PFSK-1 (cell line): ENCODE results near the gene PTGR3.

Experiments
- FOXP2 ChIP-seq: optimal IDR thresholded peaks from 2 replicates; pipeline ENCODE3; 2011; ENCODE audit warnings: borderline replicate concordance, control low read depth, inconsistent platforms; ENCODE audit not compliant: insufficient read depth; ENCODE audit errors: extremely low read length, extremely low read depth
- POLR2AphosphoS5 ChIP-seq: IDR thresholded peaks from 2 replicates; pipeline ENCODE4 v1.6.1; 2012; ENCODE audit warnings: low read depth, mild to moderate bottlenecking, control low read depth, low read length, moderate library complexity
- REST ChIP-seq, 2 experiments: IDR thresholded peaks; 2 replicates each; pipeline versions ENCODE4 v1.6.1 to v1.8.0; 2011 to 2012; ENCODE audit warnings: low read depth in 2 of 2, low read length in 2 of 2, control low read depth in 1 of 2, inconsistent platforms in 1 of 2, mild to moderate bottlenecking in 1 of 2, moderate library complexity in 1 of 2; ENCODE audit not compliant: insufficient read depth in 1 of 2
- TAF1 ChIP-seq: IDR thresholded peaks from 2 replicates; pipeline ENCODE4 v1.6.1; 2012; ENCODE audit warnings: low read length, control low read depth, borderline replicate concordance; ENCODE audit not compliant: insufficient read depth

GRCh38 chr18:75211953-75212750, 3.2 kb upstream of the PTGR3 start:
- no peak for TF ChIP-seq POLR2AphosphoS5
- TF ChIP-seq REST (IDR thresholded peaks at IDR 0.05; ENCODE audit: insufficient read depth in 1 of 2, low read depth in 2 of 2, low read length in 2 of 2): no peak
- TF ChIP-seq TAF1: no peak
- no peak for TF ChIP-seq FOXP2
